M059J (cell line): Measurements from ENCODE around the gene CTTNBP2. TPM values are rescaled to one million over a fixed set of nuclear protein-coding genes. Genes with fewer than 3 reads are reported as not detected.

Experiments used
- DNase-seq: peaks from one replicate; pipeline ENCODE4 v3.0.0-alpha.2; 2012; ENCODE audit warnings: low read depth
- total RNA-seq: library from RNA; depleted of rRNA; stranded (reverse); fragments of >200 nt; shearing (Covaris generic); gene quantifications from 2 replicates; pipeline ENCODE4 v1.2.3, GENCODE V29; 2014

Gene CTTNBP2
- total RNA-seq, 1 experiment from 2014 or later, result 0.59 TPM

DNA sequence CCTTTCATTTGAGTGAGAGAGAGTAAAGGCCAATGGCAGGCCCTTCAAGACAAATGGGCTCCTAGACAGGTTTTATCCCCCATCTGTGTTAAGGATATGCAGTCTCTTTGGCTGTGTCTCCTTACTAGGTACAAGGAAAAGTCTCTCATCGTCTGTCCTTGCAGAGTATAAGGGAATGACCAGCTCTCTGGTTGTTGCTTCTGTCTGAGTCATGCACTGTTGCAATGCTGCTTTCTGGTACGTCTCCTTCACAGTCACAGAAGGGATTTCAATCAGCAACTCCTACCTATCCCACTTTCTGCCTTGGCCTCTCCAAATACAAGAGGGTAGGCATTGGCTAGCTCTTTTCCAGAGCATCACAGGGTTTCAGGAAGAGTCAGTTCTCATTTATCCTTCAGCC, 48.1 kb downstream of the CTTNBP2 start:
- DNase-seq, result peak; percentile 61

DNA sequence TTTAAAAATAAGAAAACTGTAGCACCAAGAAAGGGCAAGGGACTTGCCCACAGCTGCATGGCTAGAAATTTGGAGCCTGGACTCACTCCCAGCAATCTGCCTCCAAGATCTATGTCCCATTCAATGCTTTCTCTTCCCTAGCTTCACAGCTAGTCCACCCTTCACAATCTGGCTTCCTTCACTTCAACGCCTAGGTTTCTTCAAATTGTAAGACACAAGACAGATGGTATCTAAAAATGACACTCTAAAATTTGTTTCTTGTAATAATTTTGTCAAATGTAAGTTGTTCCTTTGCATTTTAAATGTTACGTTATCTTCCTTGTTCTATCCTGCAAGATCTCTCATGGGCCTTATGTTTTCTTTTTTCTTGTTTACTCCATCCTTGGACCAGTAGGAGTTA, 48.6 kb downstream of the CTTNBP2 start:
- no peak for DNase-seq

- DNase-seq, result no peak
These were observed 53.7 kb downstream of the CTTNBP2 start for GRCh38 chr7:117819558-117819957.

DNA sequence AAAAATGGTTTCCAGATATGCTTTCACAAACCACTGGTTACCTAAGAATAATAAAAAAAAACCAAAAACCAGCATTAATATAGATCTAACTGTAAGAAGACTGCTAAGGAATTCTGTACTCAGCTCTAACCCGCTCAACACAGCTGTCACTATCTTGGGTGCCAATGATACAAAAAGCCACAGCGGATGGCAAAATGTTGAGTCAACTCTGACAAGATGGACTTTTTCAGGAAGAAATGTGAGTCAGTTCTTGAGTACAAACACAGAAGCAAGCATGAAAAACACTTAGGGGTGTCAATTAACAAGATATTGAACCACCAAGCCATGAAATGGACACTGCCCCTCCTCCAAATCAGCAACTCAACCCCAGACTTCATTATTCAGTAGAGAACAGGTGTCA, 55.0 kb downstream of the CTTNBP2 start:
- peak; percentile 84 for DNase-seq

- DNase-seq, result peak; percentile 21
These were observed 56.5 kb downstream of the CTTNBP2 start for GRCh38 chr7:117816727-117817126.

- DNase-seq, result no peak
These were observed 61.5 kb downstream of the CTTNBP2 start for GRCh38 chr7:117811696-117812095.

DNA sequence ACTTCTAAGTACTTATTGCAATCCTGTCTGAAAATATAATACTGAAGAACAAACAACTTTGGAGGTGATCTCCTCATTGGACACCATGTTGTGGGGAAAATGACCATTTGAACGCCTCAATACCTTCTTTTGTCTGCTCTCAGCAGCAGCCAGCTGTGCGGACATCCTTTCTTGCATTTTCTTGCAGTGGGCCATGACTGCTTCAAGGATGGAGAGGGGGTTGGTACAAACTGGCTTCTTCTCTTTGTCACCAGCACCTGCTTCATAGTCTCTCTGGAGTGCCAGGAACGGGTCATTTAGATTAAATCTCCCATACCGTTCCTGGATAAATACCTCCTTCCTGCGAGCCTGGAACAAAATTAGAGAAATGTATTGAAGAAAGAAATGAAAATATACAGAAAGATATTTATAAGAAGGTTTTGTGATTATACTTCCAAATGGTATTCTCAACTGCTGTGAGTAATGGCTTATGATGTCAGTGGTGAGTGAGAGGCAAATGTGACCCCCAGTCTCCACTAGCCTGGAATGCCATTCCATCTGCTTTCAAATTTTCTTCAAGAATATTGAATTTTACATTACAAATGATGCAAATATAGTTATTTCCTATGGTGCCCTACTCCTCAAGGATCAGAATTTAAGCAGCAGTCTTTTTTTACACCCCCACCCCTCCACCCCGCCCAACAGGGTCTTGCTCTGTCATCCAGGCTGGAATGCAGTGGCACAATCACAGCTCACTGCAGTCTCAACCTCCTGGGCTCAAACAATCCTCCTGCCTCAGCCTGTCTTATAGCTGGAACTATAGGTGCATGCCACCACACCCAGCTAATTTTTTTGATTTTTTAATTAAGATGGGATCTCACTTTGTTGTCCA, 62.4 kb downstream of the CTTNBP2 start:
- DNase-seq, result no peak

- DNase-seq, result no peak
These were observed 63.3 kb downstream of the CTTNBP2 start for GRCh38 chr7:117809958-117810357.

- DNase-seq, result peak; percentile 31
These were observed 64.1 kb downstream of the CTTNBP2 start for GRCh38 chr7:117808910-117809705.

DNA sequence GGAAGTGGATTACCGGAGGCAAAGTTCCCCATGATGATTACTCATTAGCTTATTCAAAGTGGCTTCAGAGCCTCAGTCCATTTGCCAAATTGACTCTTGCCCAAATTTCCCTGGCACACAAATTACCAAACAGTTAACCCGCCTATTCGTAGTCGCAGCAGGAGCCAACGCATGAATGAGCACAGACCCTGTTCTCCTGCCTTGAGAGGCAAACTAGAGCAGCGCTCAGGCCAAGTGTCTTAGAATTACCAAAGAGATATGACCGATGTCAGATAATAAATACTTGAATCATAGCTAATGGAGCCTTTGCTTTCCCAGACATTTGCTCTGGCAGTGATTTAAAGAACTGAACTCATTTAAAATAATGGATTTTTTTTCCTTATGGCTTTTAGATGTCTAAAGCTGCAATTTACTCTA, 64.9 kb downstream of the CTTNBP2 start:
- peak; percentile 72 for DNase-seq

DNA sequence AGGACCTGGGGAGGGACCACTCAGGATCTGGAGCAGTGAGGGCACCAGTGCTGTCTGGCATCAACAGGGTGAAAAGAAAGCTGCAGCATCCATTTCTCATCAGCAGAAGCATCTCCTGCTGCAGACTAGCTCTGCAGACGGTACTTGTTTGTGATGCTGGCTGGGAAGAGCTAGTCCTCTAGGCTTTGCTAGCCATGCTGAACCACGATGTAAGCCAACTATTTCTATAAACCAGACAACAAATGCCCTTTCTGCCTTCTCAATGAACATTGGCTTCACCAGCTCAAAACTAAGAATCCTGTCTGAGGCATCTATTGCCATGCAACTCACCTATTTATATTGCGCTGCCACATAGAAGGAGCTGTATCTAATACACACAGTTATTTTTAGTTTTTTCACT, 65.6 kb downstream of the CTTNBP2 start:
- DNase-seq, result no peak

GRCh38 chr7:117806011-117806410, 67.2 kb downstream of the CTTNBP2 start:
- DNase-seq, result no peak

GRCh38 chr7:117805241-117805640, 68.0 kb downstream of the CTTNBP2 start:
- no peak for DNase-seq

DNA sequence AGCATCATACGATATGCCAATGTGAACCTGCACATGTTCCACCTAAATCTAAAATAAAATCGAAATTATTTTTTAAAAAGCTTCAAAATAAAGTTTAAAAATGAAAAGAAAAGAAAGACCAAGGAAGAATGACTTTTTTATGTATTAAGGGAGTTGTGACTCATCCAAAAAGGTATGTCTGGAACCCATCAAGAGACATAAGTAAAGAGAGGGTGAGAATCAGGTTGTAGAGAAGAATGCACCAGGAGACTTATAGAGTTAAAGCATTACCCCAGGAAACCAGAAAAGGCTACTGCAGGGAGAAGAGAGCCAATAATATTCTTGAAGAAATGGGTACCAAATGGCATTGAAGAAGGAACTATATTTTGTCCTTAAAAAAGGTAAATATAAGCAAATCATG, 69.8 kb downstream of the CTTNBP2 start:
- no peak for DNase-seq

DNA sequence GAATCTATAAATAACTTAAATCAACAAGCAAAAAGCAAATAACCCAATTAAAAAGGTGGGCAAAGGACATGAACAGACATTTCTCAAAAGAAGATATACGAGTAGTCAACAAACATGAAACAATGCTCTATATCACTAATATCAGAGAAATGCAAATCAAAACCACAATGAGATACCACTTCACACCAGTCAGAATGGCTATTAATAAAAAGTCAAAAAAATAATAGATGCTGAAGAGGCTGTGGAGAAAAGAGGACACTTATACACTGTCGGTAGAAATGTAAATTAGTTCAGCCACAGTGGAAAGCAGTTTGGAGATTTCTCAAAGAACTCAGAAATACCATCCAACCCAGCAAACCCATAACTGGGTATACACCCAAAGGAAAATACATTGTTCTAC, 70.6 kb downstream of the CTTNBP2 start:
- no peak for DNase-seq

DNA sequence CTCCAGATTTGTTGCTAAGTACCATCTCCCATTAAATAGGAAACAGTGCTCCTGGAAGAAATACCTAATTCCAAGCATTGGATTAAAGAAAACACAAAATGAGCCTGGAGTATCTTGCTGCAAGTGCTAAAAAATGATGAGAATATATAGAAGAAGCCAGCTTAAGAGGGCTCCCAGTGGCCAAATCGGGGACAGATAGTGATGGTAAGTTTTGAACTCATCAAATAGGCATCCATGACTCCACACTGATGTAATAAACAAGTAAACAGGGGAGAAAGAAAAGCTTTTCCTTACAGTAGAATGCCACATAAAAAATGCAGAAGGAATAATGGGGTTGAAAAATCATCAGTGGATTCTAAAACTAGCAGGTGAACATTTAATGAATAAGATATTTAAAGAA, 72.4 kb downstream of the CTTNBP2 start:
- DNase-seq, result no peak

GRCh38 chr7:117800406-117800805, 72.8 kb downstream of the CTTNBP2 start:
- no peak for DNase-seq

DNA sequence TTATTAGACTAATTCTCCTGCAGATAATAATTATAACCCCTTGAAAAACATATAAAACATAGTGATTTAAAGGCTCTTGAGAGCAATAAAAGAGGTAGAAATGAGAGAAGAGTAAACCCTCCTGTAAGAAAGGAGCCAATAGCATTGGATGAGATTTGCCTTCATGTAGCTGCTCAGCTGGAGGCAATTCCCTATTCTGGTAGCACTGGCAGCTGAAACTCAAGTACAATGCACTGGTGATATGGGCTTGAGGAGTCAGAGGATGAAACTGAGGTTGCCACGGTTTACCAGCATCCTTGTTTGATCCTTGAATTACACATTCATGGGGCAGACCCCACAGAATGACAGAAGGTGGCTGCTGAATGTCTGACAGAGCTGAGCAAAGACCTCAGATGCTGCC, 76.4 kb downstream of the CTTNBP2 start:
- DNase-seq, result no peak

GRCh38 chr7:117793976-117794375, 79.3 kb downstream of the CTTNBP2 start:
- DNase-seq, result no peak

- DNase-seq, result no peak
These were observed 79.7 kb downstream of the CTTNBP2 start for GRCh38 chr7:117793521-117793920.

GRCh38 chr7:117791877-117792780, 81.1 kb downstream of the CTTNBP2 start:
- DNase-seq, result no peak

GRCh38 chr7:117790731-117791130, 82.5 kb downstream of the CTTNBP2 start:
- no peak for DNase-seq
